Measurements from ENCODE around the gene HMX3. TPM values are rescaled to one million over a fixed set of nuclear protein-coding genes. Genes with fewer than 3 reads are reported as not detected.

Gene HMX3
- total RNA-seq, 2 donors from 2014 or later: not detected

DNA sequence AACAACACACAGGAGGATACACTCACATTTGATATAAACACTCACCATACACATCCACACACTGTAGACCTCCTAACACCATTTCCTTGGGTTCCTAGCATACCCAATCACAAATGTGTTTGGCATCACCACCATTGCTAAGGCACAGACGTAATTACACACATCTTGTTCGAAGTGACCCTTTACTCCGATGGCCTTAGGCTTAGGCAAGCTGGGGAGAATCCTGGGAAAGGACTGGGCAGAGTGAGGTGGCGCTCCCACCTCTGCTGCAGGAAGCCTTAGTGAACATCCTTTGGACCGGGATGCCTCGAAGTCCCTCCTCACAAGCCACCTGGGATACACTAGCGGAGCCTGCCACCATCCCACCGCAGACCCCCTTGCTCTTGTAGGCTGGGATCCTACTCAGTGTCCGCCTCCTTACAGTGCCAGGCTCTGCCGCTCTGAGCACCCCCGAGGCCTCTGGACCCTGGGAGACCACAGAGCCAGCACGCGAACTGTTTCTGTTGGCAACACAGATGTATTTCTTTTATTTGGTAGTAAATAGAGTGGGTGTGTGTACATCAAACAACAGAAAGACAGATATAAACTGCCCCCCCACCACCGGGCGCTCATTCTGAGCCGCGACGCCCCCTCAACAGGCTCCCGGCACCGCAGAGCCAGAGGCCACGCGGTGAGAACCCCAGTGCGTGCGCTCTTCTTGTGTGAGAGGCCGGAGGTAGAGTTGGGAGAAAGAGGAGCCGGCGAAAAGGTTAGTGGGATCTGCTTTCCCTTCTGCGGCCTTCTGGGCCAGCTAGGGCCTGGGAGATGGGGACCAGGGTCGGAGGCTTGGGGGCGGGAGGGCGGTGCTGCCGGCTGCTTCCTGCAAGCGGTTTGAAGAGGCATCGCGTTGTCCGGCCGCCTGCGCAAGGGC is 6.3 kb downstream of the HMX3 start:
- no peaks in the 10 kb centered on the region for H3K9me3 ChIP-seq
- no peaks in the 10 kb centered on the region for H3K36me3 ChIP-seq (replicated peaks in 1 of 2; ENCODE audit: insufficient read depth in 1 of 2, low read depth in 2 of 2)
- TF ChIP-seq, protein P1, sequence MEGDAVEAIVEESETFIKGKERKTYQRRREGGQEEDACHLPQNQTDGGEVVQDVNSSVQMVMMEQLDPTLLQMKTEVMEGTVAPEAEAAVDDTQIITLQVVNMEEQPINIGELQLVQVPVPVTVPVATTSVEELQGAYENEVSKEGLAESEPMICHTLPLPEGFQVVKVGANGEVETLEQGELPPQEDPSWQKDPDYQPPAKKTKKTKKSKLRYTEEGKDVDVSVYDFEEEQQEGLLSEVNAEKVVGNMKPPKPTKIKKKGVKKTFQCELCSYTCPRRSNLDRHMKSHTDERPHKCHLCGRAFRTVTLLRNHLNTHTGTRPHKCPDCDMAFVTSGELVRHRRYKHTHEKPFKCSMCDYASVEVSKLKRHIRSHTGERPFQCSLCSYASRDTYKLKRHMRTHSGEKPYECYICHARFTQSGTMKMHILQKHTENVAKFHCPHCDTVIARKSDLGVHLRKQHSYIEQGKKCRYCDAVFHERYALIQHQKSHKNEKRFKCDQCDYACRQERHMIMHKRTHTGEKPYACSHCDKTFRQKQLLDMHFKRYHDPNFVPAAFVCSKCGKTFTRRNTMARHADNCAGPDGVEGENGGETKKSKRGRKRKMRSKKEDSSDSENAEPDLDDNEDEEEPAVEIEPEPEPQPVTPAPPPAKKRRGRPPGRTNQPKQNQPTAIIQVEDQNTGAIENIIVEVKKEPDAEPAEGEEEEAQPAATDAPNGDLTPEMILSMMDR (IDR thresholded peaks at IDR 0.05): no peak
- no peak for TF ChIP-seq POLR2A (IDR thresholded peaks at IDR 0.05)
- DNase-seq: no peak
- no peak for ATAC-seq
- H3K4me3 ChIP-seq: no peak overlapping the region
- intact Hi-C loops (cut with DNase I): no loop called here
- no peak overlapping the region for H3K27ac ChIP-seq
- 4 to 12% methylated on average over 12 to 37 of the region's 38 CpGs for WGBS, 2 donors
- H3K27me3 ChIP-seq: peaks cover 9 to 71% of the 10 kb centered on the region in 2 donors
- peaks cover 39% of the 10 kb centered on the region for H3K4me1 ChIP-seq

DNA sequence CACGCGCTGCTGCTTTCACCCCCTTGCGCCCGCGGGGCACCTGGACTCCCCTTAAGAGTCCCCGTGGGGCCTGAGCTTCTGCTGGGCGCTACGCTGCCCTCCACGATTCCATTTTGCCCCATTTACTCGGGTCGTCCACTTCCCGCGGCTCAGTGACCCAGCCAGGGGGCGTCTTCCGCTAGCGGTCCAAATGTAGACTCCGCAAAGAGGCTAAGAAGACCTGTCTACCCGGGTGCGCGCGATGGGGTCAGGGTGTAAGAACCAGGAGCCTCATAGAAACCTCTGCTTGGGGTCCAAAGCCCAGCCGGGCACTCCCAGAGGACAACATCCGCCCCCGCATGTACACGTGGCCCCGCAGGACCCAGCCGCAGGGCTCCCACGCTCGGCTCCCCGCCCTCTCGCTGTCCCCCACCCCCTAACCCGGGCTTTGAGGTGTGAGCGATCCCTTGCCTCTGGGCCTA is 7.0 kb downstream of the HMX3 start:
- Histone ChIP-seq H3K27me3 (peaks cover 9 to 71% of the 10 kb centered on the region in 2 donors), H3K4me3 (no peak overlapping the region), H3K4me1 (peaks cover 34% of the 10 kb centered on the region), H3K36me3 (replicated peaks in 1 of 2; ENCODE audit: insufficient read depth in 1 of 2, low read depth in 2 of 2) (no peaks in the 10 kb centered on the region), H3K9me3 (no peaks in the 10 kb centered on the region), H3K27ac (no peak overlapping the region)
- intact Hi-C loops (cut with DNase I): no loop called here
- WGBS, 2 donors: 4% methylated on average over 15 to 33 of the region's 33 CpGs
- DNase-seq: no peak
- TF ChIP-seq POLR2A (IDR thresholded peaks at IDR 0.05): no peak
- TF ChIP-seq, protein P1 (IDR thresholded peaks at IDR 0.05): no peak
- no peak for ATAC-seq

DNA sequence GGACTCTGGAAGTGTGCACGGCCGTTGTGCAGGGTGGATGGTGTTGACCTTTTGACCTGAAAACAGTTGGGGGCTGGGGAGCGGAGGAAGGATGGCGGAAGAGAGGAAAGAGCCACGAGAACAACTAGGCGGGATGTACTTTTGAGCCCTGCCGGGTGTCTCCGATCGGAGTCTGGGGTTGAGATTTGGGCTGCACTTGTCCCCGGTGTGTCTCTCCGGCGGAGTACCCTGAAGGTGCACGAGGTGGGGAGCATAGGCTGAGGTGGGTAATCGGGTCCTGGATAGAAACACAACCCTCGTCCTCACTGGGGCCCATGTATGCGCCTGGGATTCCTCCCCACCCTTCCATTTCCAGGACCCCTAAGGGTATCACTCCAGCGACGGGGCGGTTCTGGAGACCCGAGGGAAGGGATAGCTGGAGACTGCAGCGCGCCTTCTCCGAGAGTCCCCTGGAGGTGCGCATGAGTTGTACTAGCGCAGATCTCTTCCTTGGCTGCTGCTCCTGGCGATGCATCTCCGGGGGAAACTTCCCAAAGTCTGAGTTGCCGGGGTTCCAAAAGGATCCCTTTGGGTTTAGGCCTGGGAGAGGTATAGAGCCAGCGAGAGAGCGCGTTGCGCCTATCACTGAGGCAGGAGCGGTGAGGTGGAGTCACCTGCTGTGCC is 7.5 kb downstream of the HMX3 start:
- H3K36me3 ChIP-seq (replicated peaks in 1 of 2; ENCODE audit: insufficient read depth in 1 of 2, low read depth in 2 of 2): no peaks in the 10 kb centered on the region
- intact Hi-C loops (cut with DNase I): no loop called here
- ATAC-seq (no peak), DNase-seq (no peak)
- no peak overlapping the region for H3K27ac ChIP-seq
- H3K27me3 ChIP-seq: peaks cover 8 to 71% of the 10 kb centered on the region in 2 donors
- peaks cover 38% of the 10 kb centered on the region for H3K4me1 ChIP-seq
- no peak overlapping the region for H3K4me3 ChIP-seq
- WGBS, 2 donors: 4 to 12% methylated on average over 14 to 33 of the region's 33 CpGs
- H3K9me3 ChIP-seq: no peaks in the 10 kb centered on the region
- TF ChIP-seq POLR2A (IDR thresholded peaks at IDR 0.05): no peak
- TF ChIP-seq, protein P1 (IDR thresholded peaks at IDR 0.05): no peak

DNA sequence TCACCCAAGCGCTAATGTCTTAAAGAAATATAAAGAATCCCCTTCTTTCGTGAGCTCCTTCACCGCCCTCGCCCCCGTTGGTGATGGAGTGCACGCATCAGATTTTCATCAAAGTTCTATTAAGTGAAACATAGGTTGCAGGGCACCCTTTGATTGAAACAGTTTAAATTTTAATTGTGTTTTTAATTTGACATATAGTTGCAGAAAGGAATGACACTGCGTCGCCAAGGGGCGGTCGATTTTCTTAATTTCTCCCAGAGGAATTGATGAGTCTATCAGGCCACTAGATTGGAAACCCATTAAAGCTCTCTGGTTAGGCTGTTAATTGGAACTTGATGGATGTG is 8.0 kb downstream of the HMX3 start:
- no peak overlapping the region for H3K4me3 ChIP-seq
- intact Hi-C loops (cut with DNase I): no loop called here
- 10 to 16% methylated on average over 10 of the region's 10 CpGs for WGBS, 2 donors
- no peak overlapping the region for H3K27ac ChIP-seq
- peaks cover 43% of the 10 kb centered on the region for H3K4me1 ChIP-seq
- H3K9me3 ChIP-seq: no peaks in the 10 kb centered on the region
- ATAC-seq (no peak), DNase-seq (no peak)
- H3K36me3 ChIP-seq (replicated peaks in 1 of 2; ENCODE audit: insufficient read depth in 1 of 2, low read depth in 2 of 2): no peaks in the 10 kb centered on the region
- H3K27me3 ChIP-seq: peaks cover 3 to 72% of the 10 kb centered on the region in 2 donors
- TF ChIP-seq, protein P1 (IDR thresholded peaks at IDR 0.05): no peak
